Astrocyte of the cerebellum (primary cell): ENCODE data around the gene XKR3.

Experiments
- DNase-seq: peaks from one replicate; pipeline ENCODE4 v3.0.0-alpha.2; 2011; ENCODE audit warnings: low read depth
- H3K4me3 ChIP-seq: 2 replicates; pipeline ENCODE4 v1.5.1; 2011; ENCODE audit warnings: mild to moderate bottlenecking, low read depth, low read length, moderate library complexity
- CTCF ChIP-seq: IDR thresholded peaks from 2 replicates; pipeline ENCODE4 v1.5.1; 2012; ENCODE audit warnings: low read length, low read depth, moderate library complexity, mild to moderate bottlenecking; ENCODE audit errors: missing control alignments
- in situ Hi-C: cut with HindIII; loops from 2 replicates; pipeline ENCODE4 v1.10.0; 2017; ENCODE audit warnings: low sequenced_read_pairs

XKR3 gene

DNA sequence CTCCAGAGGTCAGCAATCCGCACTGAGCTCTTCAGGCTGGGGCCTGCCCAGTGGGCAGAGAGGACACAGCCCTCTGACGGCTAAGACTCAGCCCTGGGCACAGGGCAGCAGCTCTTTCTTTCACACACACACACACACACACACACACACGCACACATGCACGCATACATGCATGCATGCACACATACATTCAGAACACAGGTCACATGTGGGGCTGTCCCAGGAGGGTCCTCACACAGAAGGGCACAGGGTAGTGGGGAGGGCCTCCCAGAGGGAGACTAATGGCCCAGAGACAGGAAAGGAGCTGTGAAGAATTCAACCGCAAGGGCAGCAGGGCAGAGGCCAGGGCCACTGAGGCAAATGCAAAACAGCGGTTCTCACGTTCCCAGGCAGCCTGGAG lies 20.3 kb upstream of the XKR3 start:
- TF ChIP-seq CTCF: no peak
- in situ Hi-C loops: no loop called here
- H3K4me3 ChIP-seq: no peak overlapping the region
- no peak for DNase-seq

- H3K4me3 ChIP-seq: no peak overlapping the region
- DNase-seq: no peak
- in situ Hi-C loops: no loop called here
- TF ChIP-seq CTCF: no peak
Measured at GRCh38 chr22:16844529-16844928, 19.3 kb upstream of the XKR3 start.

DNA sequence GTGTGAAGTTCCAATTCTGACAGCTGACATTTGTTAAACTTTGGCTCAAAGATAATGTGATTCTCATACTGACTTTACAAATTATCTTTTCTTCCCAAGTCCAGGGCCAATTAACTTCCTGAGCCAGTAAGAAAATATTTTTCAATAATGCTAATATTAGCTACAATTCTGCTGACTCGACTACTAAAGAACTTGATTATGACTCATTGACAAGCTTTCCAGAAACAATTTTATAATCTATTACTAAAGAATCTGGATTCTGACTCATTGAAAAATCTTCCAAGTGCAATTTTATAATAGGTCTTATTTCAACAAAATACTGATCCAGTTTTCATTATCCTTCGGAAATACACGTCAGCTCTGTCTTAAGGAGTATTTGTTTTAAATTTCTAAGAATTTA lies 12.9 kb upstream of the XKR3 start:
- DNase-seq: no peak
- no peak for TF ChIP-seq CTCF
- no peak overlapping the region for H3K4me3 ChIP-seq
- in situ Hi-C loops: no loop called here

- no peak for TF ChIP-seq CTCF
- no peak overlapping the region for H3K4me3 ChIP-seq
- in situ Hi-C loops: no loop called here
- no peak for DNase-seq
Measured at GRCh38 chr22:16834971-16835370, 9.8 kb upstream of the XKR3 start.

DNA sequence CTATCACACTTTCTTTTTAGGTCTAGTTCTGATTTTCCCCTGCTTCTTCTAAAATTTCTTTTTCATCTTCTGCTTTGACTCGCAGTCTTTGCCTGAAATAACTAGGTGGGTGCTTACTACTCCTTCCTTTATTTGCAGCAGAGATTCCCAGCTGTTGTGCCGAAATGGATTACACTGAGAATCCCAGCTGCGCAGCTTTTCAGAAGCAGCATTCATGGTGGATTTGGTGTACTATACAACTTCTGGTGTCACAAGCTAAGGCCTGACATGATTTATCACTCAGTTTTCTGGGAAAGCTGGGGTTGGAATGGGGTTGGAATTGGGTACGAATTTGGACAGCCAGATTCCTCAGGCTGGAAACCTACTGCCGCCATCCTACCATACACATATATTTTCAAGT lies 6.0 kb upstream of the XKR3 start:
- H3K4me3 ChIP-seq: no peak overlapping the region
- in situ Hi-C loops: no loop called here
- TF ChIP-seq CTCF: no peak
- DNase-seq: no peak

DNA sequence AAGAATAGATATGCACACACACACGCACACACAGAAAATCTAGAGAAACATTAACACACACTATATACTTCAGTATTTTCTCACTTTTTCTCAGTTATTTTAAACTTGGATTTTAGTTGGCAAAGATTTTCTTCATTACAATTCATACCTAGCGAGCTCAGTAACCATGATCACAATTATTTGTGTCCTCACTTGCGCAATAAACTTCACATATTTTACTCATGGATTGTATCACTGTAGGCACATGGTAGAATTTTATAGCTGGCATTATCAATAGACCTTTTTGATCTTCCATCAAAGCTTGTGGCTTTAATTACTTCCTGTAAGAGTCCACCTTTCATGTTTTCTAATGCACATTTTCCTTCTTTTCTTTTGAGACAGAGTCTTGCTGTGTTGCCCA lies 4.8 kb upstream of the XKR3 start:
- no peak overlapping the region for H3K4me3 ChIP-seq
- no peak for TF ChIP-seq CTCF
- DNase-seq: no peak
- in situ Hi-C loops: no loop called here

DNA sequence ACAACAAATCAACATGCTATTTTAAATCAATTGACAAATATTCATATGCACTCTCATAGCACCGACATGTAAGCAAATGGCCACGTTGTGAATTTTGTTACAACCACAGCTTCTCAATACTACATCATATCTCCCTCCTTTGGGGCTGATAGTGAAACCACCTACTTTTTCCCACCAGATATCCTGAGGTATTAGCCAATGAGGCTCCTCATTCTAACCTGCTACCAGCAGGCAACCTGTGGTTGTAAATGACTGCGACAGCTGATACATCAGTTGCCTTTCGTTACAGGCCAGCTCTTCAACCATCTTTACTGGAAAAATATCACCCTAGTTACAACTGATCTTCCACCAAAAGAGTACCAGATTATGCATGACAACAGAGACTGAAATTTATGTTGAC lies 3.7 kb upstream of the XKR3 start:
- in situ Hi-C loops: no loop called here
- no peak for DNase-seq
- TF ChIP-seq CTCF: no peak
- no peak overlapping the region for H3K4me3 ChIP-seq
